Activated CD4-positive, alpha-beta T cell treated with anti-CD3 and anti-CD28 coated beads, Interleukin-2, amount 10 ng/mL, durations not matched to agents 24 days and 14 days (primary cell): ENCODE results near the gene CAMK1D. TPM values are rescaled to one million over a fixed set of nuclear protein-coding genes. Genes with fewer than 3 reads are reported as not detected.

Source experiments
- DNase-seq: peaks from one replicate; pipeline ENCODE4 v3.0.0; 2022
- H3K27ac Mint-ChIP-seq: one replicate; pipeline ENCODE4 v1.8.0; 2022; ENCODE audit warnings: mild to moderate bottlenecking, mixed read lengths
- H3K27me3 Mint-ChIP-seq: one replicate; pipeline ENCODE4 v1.8.0; 2022; ENCODE audit warnings: mixed read lengths
- H3K36me3 Mint-ChIP-seq: one replicate; pipeline ENCODE4 v1.8.0; 2022; ENCODE audit warnings: low read depth, mild to moderate bottlenecking, mixed read lengths
- H3K4me1 Mint-ChIP-seq: one replicate; pipeline ENCODE4 v1.8.0; 2021; ENCODE audit warnings: mixed read lengths
- H3K4me3 Mint-ChIP-seq: one replicate; pipeline ENCODE4 v1.8.0; 2022; ENCODE audit warnings: mild to moderate bottlenecking, moderate library complexity, mixed read lengths
- H3K9me3 Mint-ChIP-seq: one replicate; pipeline ENCODE4 v1.8.0; 2021; ENCODE audit warnings: mixed read lengths
- intact Hi-C: fragments of 100-400 bp; cut with micrococcal nuclease; formaldehyde crosslinking; loops from one replicate; pipeline ENCODE4 v1.15.1; 2023
- total RNA-seq: library from RNA; stranded (reverse); gene quantifications from 2 replicates; pipeline ENCODE4 v1.2.3, GENCODE V29; 2022

The CAMK1D gene
- total RNA-seq, 1 donor from 2014 or later = 5.6 TPM

GRCh38 chr10:12597176-12597575 lies 247.8 kb downstream of the CAMK1D start:
- intact Hi-C loops = no loop called here
- H3K27ac Mint-ChIP-seq = no peak overlapping the region
- H3K4me3 Mint-ChIP-seq = no peak overlapping the region
- H3K9me3 Mint-ChIP-seq = peaks cover 14% of the 10 kb centered on the region
- peaks cover 64% of the 10 kb centered on the region for H3K4me1 Mint-ChIP-seq
- no peak for DNase-seq
- H3K36me3 Mint-ChIP-seq = peaks cover 27% of the 10 kb centered on the region
- no peaks in the 10 kb centered on the region for H3K27me3 Mint-ChIP-seq

DNA sequence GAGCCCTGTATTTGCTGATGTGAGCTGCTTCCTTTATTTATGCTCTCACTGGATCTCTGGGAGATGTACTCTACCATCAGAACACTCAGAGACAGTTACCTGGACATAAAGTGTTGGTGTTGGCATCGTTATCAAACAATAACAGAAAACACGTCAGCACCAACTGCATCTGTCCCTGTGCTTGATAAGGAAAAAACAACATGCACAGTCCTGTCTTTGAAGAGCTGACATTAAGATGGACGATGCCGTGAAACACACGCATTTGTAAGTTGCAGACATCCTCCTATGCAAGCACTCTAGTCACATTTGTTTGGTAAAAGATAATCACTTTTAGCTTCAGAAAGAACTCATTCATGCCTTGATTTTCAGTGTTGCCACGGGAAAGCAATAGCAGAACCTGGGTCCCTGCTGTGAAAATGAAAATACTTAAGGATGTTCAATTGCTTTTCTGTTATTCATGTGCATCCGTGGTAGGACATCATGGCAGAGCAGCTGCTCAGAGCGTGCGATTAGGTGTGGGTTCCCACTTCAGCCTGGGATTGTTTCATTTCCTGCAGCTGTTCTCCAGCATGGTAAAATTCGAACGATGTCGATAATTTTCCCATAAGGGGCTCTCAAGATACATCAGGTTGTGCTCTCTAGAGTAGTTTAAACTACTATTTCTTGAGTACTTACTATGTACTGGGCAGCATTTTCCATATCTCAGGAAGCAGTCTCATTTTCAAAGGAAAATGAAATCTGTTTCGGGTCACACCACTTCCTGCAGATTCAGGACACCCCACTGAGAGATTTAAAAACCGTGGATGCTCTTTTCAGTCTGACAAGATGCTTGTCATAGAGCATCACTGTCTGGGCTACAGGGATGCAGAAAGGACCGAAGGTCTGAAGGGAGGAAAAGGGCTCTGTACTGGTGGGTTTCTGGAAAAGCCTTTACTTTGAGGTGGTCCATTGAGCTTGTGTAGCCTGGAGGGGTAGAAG lies 248.7 kb downstream of the CAMK1D start:
- H3K4me1 Mint-ChIP-seq = peaks cover 59% of the 10 kb centered on the region
- peak overlapping the region; percentile 51 for H3K27ac Mint-ChIP-seq
- H3K9me3 Mint-ChIP-seq = peaks cover 14% of the 10 kb centered on the region
- intact Hi-C loops = no loop called here
- no peak overlapping the region for H3K4me3 Mint-ChIP-seq
- H3K36me3 Mint-ChIP-seq = peaks cover 27% of the 10 kb centered on the region
- DNase-seq = no peak
- no peaks in the 10 kb centered on the region for H3K27me3 Mint-ChIP-seq

GRCh38 chr10:12600652-12601051 lies 251.3 kb downstream of the CAMK1D start:
- no peak for DNase-seq
- no peak overlapping the region for H3K27ac Mint-ChIP-seq
- no peak overlapping the region for H3K4me3 Mint-ChIP-seq
- peaks cover 48% of the 10 kb centered on the region for H3K4me1 Mint-ChIP-seq
- no peaks in the 10 kb centered on the region for H3K27me3 Mint-ChIP-seq
- intact Hi-C loops = no loop called here
- H3K9me3 Mint-ChIP-seq = peaks cover 7% of the 10 kb centered on the region
- H3K36me3 Mint-ChIP-seq = peaks cover 13% of the 10 kb centered on the region

DNA sequence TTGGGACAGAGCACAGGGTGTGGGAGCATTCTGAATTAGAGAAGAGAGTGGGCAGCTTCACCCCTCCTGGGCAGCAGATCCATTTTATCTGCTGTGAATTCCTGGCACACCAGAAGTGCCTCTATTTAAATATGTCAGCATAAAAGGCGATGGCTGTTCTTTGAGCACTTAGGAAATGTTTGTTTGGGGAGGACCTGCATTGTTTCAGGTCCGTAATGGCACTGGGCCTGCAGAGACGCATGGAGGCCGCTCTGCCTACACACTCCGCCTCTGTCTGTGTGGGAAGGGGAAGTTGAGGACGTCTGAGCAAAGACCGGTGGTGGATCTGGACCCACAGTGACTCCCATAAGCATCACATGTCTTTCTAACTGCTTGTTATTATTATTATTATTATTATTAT lies 253.2 kb downstream of the CAMK1D start:
- no peak for DNase-seq
- Mint-ChIP-seq H3K9me3 (peaks cover 4% of the 10 kb centered on the region), H3K36me3 (peaks cover 10% of the 10 kb centered on the region), H3K27me3 (no peaks in the 10 kb centered on the region), H3K4me1 (peaks cover 46% of the 10 kb centered on the region), H3K4me3 (no peak overlapping the region), H3K27ac (no peak overlapping the region)
- intact Hi-C loops = no loop called here

DNA sequence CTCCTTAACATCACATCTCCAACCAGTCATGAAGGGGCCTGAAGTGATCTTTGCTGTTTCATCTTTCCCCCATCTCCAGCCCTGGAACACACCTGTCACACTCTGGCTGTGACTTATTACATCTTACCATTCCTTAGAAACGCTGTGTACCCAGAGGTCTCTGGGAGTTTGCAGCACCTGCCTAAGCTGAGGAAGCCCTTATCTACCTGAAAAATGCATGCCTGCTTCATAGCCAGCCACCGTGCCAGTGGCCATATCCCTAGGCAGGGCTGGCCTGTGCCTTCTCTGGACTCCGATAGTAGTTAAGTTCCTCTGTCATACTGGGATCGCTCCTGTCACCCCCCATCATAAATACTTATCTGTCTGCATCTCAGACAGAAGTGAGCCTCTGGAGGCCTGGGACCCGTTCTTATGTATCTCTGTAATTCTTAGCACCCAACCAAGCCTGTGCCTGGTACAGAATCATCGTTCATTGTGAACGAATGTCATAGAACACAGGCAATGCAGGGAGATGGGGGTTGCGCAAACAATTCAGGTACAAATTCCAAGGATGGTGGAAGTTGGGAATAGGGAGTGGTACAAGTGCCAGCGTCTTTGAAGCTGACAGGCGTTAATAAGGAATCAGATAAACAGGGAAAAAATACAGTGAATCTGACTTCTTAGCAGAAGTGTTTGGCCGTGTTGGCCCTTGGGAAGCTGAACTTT lies 254.6 kb downstream of the CAMK1D start:
- Mint-ChIP-seq H3K9me3 (peaks cover 4% of the 10 kb centered on the region), H3K27ac (no peak overlapping the region)
- intact Hi-C loops = no loop called here

GRCh38 chr10:12605580-12606405 lies 256.4 kb downstream of the CAMK1D start:
- intact Hi-C loops = loop anchor here (1.0 to 2.0 kb wide), 2 partner anchors 11 to 29 kb away; no protein-coding TSS in a partner anchor
- no peaks in the 10 kb centered on the region for H3K9me3 Mint-ChIP-seq
- peak overlapping the region; percentile 86 for H3K4me3 Mint-ChIP-seq
- peaks cover 4% of the 10 kb centered on the region for H3K36me3 Mint-ChIP-seq
- peaks cover 25% of the 10 kb centered on the region for H3K4me1 Mint-ChIP-seq
- peak overlapping the region; percentile 99 for H3K27ac Mint-ChIP-seq
- no peaks in the 10 kb centered on the region for H3K27me3 Mint-ChIP-seq
- DNase-seq = peak; percentile 89

More for the DNA sequence above, 254.6 kb downstream of the CAMK1D start:
- Mint-ChIP-seq H3K4me3 (no peak overlapping the region), H3K4me1 (peaks cover 33% of the 10 kb centered on the region), H3K27me3 (no peaks in the 10 kb centered on the region), H3K36me3 (peaks cover 6% of the 10 kb centered on the region)
- no peak for DNase-seq

- no peak for DNase-seq
- no peaks in the 10 kb centered on the region for H3K27me3 Mint-ChIP-seq
- intact Hi-C loops = loop anchor here (2.0 kb wide), 1 partner anchor 28 kb away; no protein-coding TSS in a partner anchor
- peak overlapping the region; percentile 99 for H3K27ac Mint-ChIP-seq
- peaks cover 23% of the 10 kb centered on the region for H3K4me1 Mint-ChIP-seq
- no peaks in the 10 kb centered on the region for H3K9me3 Mint-ChIP-seq
- peak overlapping the region; percentile 86 for H3K4me3 Mint-ChIP-seq
- H3K36me3 Mint-ChIP-seq = peaks cover 4% of the 10 kb centered on the region
These were observed 257.1 kb downstream of the CAMK1D start for GRCh38 chr10:12606461-12606860.

DNA sequence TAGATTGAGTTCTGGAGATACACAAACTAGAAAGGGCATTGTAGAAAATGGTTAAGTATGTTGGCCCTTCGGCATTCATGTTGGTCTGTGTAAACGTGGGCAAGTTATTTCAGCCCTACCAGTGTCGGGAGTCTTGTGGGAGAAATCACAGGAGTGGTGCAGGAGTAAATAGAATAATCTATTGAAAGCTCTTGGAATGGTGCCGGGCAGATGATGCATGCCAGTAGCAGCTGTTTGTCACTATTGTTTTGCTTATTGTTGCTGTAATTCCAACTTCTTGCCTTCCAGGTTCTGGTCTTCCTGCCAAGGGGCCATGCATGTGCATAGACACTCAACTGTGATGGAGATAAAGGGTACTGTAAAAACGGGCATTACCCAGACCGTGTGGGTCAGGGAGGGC lies 259.4 kb downstream of the CAMK1D start:
- Mint-ChIP-seq H3K27me3 (no peaks in the 10 kb centered on the region), H3K4me1 (peaks cover 23% of the 10 kb centered on the region), H3K36me3 (peaks cover 4% of the 10 kb centered on the region), H3K4me3 (no peak overlapping the region), H3K9me3 (no peaks in the 10 kb centered on the region), H3K27ac (no peak overlapping the region)
- DNase-seq = no peak
- intact Hi-C loops = no loop called here

GRCh38 chr10:12609435-12609834 lies 260.1 kb downstream of the CAMK1D start:
- Mint-ChIP-seq H3K36me3 (peaks cover 4% of the 10 kb centered on the region), H3K9me3 (no peaks in the 10 kb centered on the region), H3K27me3 (no peaks in the 10 kb centered on the region), H3K27ac (no peak overlapping the region), H3K4me3 (no peak overlapping the region), H3K4me1 (peaks cover 23% of the 10 kb centered on the region)
- DNase-seq = no peak
- intact Hi-C loops = no loop called here

GRCh38 chr10:12613136-12613535 lies 263.8 kb downstream of the CAMK1D start:
- no peak overlapping the region for H3K27ac Mint-ChIP-seq

GRCh38 chr10:12614177-12614995 lies 265.0 kb downstream of the CAMK1D start:
- Mint-ChIP-seq H3K4me1 (peaks cover 2% of the 10 kb centered on the region), H3K4me3 (no peak overlapping the region), H3K27ac (no peak overlapping the region), H3K9me3 (no peaks in the 10 kb centered on the region), H3K27me3 (no peaks in the 10 kb centered on the region), H3K36me3 (no peaks in the 10 kb centered on the region)
- intact Hi-C loops = no loop called here
- DNase-seq = no peak

More at GRCh38 chr10:12613136-12613535, 263.8 kb downstream of the CAMK1D start:
- no peaks in the 10 kb centered on the region for H3K9me3 Mint-ChIP-seq
- no peaks in the 10 kb centered on the region for H3K36me3 Mint-ChIP-seq
- DNase-seq = no peak
- H3K4me3 Mint-ChIP-seq = no peak overlapping the region
- H3K27me3 Mint-ChIP-seq = no peaks in the 10 kb centered on the region
- intact Hi-C loops = no loop called here
- peaks cover 2% of the 10 kb centered on the region for H3K4me1 Mint-ChIP-seq

GRCh38 chr10:12615296-12616220 lies 266.2 kb downstream of the CAMK1D start:
- no peak for DNase-seq
- H3K4me3 Mint-ChIP-seq = no peak overlapping the region
- peaks cover 2% of the 10 kb centered on the region for H3K36me3 Mint-ChIP-seq
- no peak overlapping the region for H3K27ac Mint-ChIP-seq
- H3K4me1 Mint-ChIP-seq = peaks cover 3% of the 10 kb centered on the region
- no peaks in the 10 kb centered on the region for H3K27me3 Mint-ChIP-seq
- intact Hi-C loops = no loop called here
- no peaks in the 10 kb centered on the region for H3K9me3 Mint-ChIP-seq
